ENCODE measurements around the gene GPC6.

Gene GPC6

DNA sequence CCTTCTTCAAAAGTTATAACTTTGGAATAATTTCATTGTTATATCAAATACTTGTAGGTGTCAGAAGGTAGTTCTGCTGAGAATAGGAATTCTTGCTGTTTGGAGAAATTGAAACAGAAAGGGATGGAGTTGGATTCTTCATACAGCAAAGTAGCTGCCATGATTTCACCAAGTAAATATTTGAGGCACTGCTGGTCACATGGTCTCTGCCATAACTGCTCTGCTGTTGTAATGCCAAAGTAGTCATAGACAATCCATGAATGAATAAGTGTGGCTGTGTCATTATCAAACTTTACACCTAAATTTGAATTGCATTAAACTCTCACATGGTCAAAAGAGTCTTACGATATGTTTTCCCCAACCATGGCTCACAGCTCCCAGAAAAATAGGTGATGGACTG lies 308.6 kb downstream of the GPC6 start:
- Histone ChIP-seq H3K27ac (replicated peaks) (no peak overlapping the region), H3K27me3 (ENCODE audit: insufficient read depth, poor library complexity, severe bottlenecking) (no peaks in the 10 kb centered on the region), H3K4me3 (replicated peaks; ENCODE audit: insufficient read depth, low read length) (no peak overlapping the region)
- no peak for TF ChIP-seq GABPA (IDR thresholded peaks at IDR 0.05; ENCODE audit: low read depth)
- TF ChIP-seq SPI1 (IDR thresholded peaks at IDR 0.05; ENCODE audit: borderline replicate concordance, low read depth) = no peak
- TF ChIP-seq, protein P1, sequence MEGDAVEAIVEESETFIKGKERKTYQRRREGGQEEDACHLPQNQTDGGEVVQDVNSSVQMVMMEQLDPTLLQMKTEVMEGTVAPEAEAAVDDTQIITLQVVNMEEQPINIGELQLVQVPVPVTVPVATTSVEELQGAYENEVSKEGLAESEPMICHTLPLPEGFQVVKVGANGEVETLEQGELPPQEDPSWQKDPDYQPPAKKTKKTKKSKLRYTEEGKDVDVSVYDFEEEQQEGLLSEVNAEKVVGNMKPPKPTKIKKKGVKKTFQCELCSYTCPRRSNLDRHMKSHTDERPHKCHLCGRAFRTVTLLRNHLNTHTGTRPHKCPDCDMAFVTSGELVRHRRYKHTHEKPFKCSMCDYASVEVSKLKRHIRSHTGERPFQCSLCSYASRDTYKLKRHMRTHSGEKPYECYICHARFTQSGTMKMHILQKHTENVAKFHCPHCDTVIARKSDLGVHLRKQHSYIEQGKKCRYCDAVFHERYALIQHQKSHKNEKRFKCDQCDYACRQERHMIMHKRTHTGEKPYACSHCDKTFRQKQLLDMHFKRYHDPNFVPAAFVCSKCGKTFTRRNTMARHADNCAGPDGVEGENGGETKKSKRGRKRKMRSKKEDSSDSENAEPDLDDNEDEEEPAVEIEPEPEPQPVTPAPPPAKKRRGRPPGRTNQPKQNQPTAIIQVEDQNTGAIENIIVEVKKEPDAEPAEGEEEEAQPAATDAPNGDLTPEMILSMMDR (IDR thresholded peaks at IDR 0.05; ENCODE audit: insufficient read depth, low read length) = no peak
- TF ChIP-seq, protein P2, sequence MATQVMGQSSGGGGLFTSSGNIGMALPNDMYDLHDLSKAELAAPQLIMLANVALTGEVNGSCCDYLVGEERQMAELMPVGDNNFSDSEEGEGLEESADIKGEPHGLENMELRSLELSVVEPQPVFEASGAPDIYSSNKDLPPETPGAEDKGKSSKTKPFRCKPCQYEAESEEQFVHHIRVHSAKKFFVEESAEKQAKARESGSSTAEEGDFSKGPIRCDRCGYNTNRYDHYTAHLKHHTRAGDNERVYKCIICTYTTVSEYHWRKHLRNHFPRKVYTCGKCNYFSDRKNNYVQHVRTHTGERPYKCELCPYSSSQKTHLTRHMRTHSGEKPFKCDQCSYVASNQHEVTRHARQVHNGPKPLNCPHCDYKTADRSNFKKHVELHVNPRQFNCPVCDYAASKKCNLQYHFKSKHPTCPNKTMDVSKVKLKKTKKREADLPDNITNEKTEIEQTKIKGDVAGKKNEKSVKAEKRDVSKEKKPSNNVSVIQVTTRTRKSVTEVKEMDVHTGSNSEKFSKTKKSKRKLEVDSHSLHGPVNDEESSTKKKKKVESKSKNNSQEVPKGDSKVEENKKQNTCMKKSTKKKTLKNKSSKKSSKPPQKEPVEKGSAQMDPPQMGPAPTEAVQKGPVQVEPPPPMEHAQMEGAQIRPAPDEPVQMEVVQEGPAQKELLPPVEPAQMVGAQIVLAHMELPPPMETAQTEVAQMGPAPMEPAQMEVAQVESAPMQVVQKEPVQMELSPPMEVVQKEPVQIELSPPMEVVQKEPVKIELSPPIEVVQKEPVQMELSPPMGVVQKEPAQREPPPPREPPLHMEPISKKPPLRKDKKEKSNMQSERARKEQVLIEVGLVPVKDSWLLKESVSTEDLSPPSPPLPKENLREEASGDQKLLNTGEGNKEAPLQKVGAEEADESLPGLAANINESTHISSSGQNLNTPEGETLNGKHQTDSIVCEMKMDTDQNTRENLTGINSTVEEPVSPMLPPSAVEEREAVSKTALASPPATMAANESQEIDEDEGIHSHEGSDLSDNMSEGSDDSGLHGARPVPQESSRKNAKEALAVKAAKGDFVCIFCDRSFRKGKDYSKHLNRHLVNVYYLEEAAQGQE (IDR thresholded peaks at IDR 0.05; ENCODE audit: insufficient replicate concordance, low read depth) = no peak
- TF ChIP-seq POLR2AphosphoS5 (IDR thresholded peaks at IDR 0.05; ENCODE audit: low read depth) = no peak
- DNase-seq (ENCODE audit: low read depth in 1 of 2, low spot score in 1 of 2) = no peak

DNA sequence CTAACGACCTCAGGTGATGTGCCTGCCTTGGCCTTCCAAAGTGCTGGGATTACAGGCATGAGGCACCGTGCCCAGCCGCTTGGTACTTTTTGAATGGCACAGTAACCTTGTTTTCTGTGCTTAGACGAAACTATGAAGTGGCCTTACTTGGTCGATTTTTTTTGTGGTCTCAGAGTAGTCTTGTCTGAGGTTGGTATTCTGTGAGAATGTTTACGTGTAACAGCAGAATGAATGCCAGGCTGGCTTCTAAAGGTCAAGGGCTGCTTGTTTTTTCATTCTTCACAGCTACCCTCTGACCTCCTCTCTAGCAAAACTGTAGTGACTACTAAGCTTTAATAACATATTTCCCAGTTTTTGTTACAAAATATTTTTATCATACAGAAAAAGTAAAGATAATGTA lies 313.3 kb downstream of the GPC6 start:
- H3K27me3 ChIP-seq (ENCODE audit: insufficient read depth, poor library complexity, severe bottlenecking) = no peaks in the 10 kb centered on the region
- TF ChIP-seq, protein P2 (IDR thresholded peaks at IDR 0.05; ENCODE audit: insufficient replicate concordance, low read depth) = no peak
- TF ChIP-seq, protein P1 (IDR thresholded peaks at IDR 0.05; ENCODE audit: insufficient read depth, low read length) = no peak
- no peak for TF ChIP-seq POLR2AphosphoS5 (IDR thresholded peaks at IDR 0.05; ENCODE audit: low read depth)
- TF ChIP-seq GABPA (IDR thresholded peaks at IDR 0.05; ENCODE audit: low read depth) = no peak
- no peak for TF ChIP-seq SPI1 (IDR thresholded peaks at IDR 0.05; ENCODE audit: borderline replicate concordance, low read depth)
- H3K27ac ChIP-seq (replicated peaks) = no peak overlapping the region
- H3K4me3 ChIP-seq (replicated peaks; ENCODE audit: insufficient read depth, low read length) = no peak overlapping the region
- DNase-seq (ENCODE audit: low read depth in 1 of 2, low spot score in 1 of 2) = no peak

DNA sequence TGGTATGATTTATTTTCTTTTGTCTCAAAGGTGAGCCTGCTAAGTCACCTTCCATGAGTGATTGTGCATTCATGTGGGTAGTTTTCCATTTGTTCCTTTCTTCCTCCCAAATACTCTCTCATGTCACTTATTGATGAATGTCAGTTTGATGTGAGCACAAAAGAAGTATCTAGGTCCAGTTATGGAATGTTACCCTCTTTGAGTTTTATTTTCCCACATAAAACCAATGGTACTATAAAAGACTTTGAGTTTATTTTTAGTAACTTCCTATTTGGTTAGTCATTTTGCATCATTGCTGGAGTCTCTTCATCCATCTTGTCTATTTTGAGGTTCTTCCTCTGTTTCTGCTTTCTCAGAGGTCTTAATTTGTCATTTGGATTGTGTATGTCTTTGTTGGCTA lies 321.3 kb downstream of the GPC6 start:
- Histone ChIP-seq H3K27me3 (ENCODE audit: insufficient read depth, poor library complexity, severe bottlenecking) (no peaks in the 10 kb centered on the region), H3K4me3 (replicated peaks; ENCODE audit: insufficient read depth, low read length) (no peak overlapping the region), H3K27ac (replicated peaks) (no peak overlapping the region)
- no peak for DNase-seq (ENCODE audit: low read depth in 1 of 2, low spot score in 1 of 2)
- TF ChIP-seq, protein P2 (IDR thresholded peaks at IDR 0.05; ENCODE audit: insufficient replicate concordance, low read depth) = no peak
- no peak for TF ChIP-seq POLR2AphosphoS5 (IDR thresholded peaks at IDR 0.05; ENCODE audit: low read depth)
- TF ChIP-seq, protein P1 (IDR thresholded peaks at IDR 0.05; ENCODE audit: insufficient read depth, low read length) = no peak
- TF ChIP-seq GABPA (IDR thresholded peaks at IDR 0.05; ENCODE audit: low read depth) = no peak
- TF ChIP-seq SPI1 (IDR thresholded peaks at IDR 0.05; ENCODE audit: borderline replicate concordance, low read depth) = no peak

Data from HL-60 (cell line).